Activated B cell treated with CpG ODN at 0.5 μM for 24 hours (primary cell): ENCODE results near the gene MYLK. TPM values are rescaled to one million over a fixed set of nuclear protein-coding genes. Genes with fewer than 3 reads are reported as not detected.
"Not testable (repeated sequence)": the region's sequence is repeated elsewhere in the genome, so short reads cannot be mapped to it uniquely, and the experiment has no call there.

Experiments
- ATAC-seq: fragments of 200-7000 bp; cut with Tn5 transposase; one replicate; pipeline ENCODE4 v1.10.0; 2021; ENCODE audit warnings: low read depth, mild to moderate bottlenecking, moderate library complexity
- CTCF ChIA-PET: fragments of 350-600 bp; sonication (Branson Sonifier 250); formaldehyde crosslinking; loops from one replicate; lab custom pipeline; 2021; ENCODE audit warnings: antibody characterized with exemption; lab: Charles Lee
- POLR2A ChIA-PET: fragments of 350-600 bp; sonication (Branson Sonifier 250); formaldehyde crosslinking; loops from one replicate; lab custom pipeline; 2021; ENCODE audit warnings: antibody characterized with exemption; lab: Charles Lee
- DNase-seq: peaks from one replicate; pipeline ENCODE4 v3.0.0; 2022
- H3K27ac Mint-ChIP-seq: one replicate; pipeline ENCODE4 v1.8.0; 2020; ENCODE audit warnings: mixed read lengths
- H3K27me3 Mint-ChIP-seq: one replicate; pipeline ENCODE4 v1.8.0; 2021; ENCODE audit warnings: mixed read lengths
- H3K36me3 Mint-ChIP-seq: one replicate; pipeline ENCODE4 v1.8.0; 2021; ENCODE audit warnings: low read depth, mixed read lengths
- H3K4me1 Mint-ChIP-seq: one replicate; pipeline ENCODE4 v1.8.0; 2021; ENCODE audit warnings: mixed read lengths
- H3K4me3 Mint-ChIP-seq: one replicate; pipeline ENCODE4 v1.8.0; 2020; ENCODE audit warnings: mild to moderate bottlenecking, mixed read lengths
- H3K9me3 Mint-ChIP-seq: one replicate; pipeline ENCODE4 v1.8.0; 2020; ENCODE audit warnings: mixed read lengths
- intact Hi-C: fragments of 100-400 bp; cut with micrococcal nuclease; formaldehyde crosslinking; loops from one replicate; pipeline ENCODE4 v1.15.1; 2024
- total RNA-seq: library from RNA; stranded (reverse); gene quantifications from 2 replicates; pipeline ENCODE4 v1.2.3, GENCODE V29; 2022
- TF ChIP-seq, protein P1 (sequence below): fragments of 200-600 bp; IDR thresholded peaks from one replicate; pipeline ENCODE4 v1.8.0; 2022; ENCODE audit warnings: antibody characterized with exemption, mild to moderate bottlenecking

MYLK gene
- total RNA-seq, 1 donor from 2014 or later: not detected

GRCh38 chr3:123618768-123619484 is 265.2 kb downstream of the MYLK start:
- Mint-ChIP-seq H3K9me3 (no peaks in the 10 kb centered on the region), H3K4me3 (no peak overlapping the region), H3K36me3 (peaks cover 3% of the 10 kb centered on the region), H3K4me1 (peaks cover 19% of the 10 kb centered on the region), H3K27ac (peak overlapping the region; percentile 19), H3K27me3 (no peaks in the 10 kb centered on the region)
- DNase-seq (no peak), ATAC-seq (peak; percentile 67)
- TF ChIP-seq, protein P1, sequence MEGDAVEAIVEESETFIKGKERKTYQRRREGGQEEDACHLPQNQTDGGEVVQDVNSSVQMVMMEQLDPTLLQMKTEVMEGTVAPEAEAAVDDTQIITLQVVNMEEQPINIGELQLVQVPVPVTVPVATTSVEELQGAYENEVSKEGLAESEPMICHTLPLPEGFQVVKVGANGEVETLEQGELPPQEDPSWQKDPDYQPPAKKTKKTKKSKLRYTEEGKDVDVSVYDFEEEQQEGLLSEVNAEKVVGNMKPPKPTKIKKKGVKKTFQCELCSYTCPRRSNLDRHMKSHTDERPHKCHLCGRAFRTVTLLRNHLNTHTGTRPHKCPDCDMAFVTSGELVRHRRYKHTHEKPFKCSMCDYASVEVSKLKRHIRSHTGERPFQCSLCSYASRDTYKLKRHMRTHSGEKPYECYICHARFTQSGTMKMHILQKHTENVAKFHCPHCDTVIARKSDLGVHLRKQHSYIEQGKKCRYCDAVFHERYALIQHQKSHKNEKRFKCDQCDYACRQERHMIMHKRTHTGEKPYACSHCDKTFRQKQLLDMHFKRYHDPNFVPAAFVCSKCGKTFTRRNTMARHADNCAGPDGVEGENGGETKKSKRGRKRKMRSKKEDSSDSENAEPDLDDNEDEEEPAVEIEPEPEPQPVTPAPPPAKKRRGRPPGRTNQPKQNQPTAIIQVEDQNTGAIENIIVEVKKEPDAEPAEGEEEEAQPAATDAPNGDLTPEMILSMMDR: no peak
- intact Hi-C loops: no loop called here
- CTCF ChIA-PET: no interaction called here
- POLR2A ChIA-PET: interaction anchor here (0.6 to 1.5 kb wide), 3 partner anchors 32 to 1916 kb away, joined by 3 to 6 read pairs (median 3); no protein-coding TSS in a partner anchor

DNA sequence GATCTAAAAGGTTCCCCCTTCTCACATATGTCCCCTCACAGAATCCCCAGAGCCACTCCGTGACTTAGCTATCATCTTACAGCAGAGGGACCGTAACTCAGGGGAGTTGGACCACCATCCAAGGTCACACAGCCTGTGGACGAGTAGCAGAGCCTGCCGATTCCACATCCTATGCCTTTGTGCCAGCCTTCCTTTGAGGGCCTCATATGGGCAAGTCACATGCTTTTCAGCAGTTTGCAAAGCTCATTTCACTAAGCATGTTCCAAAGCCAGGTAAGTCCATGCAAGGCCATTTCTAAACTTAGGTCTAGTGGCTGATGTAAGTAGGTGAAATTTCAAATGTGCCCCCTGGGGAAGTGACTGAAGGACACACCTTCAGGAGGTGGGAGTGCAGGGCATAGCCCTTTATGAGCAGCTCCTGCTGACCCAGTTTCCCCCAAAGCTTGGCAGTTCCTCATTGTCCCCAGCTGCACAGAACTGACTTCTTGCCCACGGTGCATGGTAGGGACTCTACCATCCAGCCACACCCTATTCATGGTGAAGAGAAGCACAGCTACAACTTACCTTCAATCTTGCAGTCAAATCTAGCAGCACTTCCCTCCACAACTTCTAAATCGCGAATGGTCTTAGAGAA is 265.9 kb downstream of the MYLK start:
- H3K36me3 Mint-ChIP-seq: peaks cover 6% of the 10 kb centered on the region
- H3K4me1 Mint-ChIP-seq: peaks cover 19% of the 10 kb centered on the region
- no peak overlapping the region for H3K4me3 Mint-ChIP-seq
- ChIA-PET POLR2A (interaction anchor here (0.6 to 1.5 kb wide), 3 partner anchors 31 to 1916 kb away, joined by 3 to 6 read pairs (median 3); no protein-coding TSS in a partner anchor), CTCF (no interaction called here)
- intact Hi-C loops: no loop called here
- TF ChIP-seq, protein P1: no peak
- peak; percentile 79 for ATAC-seq
- no peak for DNase-seq
- no peaks in the 10 kb centered on the region for H3K27me3 Mint-ChIP-seq
- H3K27ac Mint-ChIP-seq: peak overlapping the region; percentile 56
- H3K9me3 Mint-ChIP-seq: no peaks in the 10 kb centered on the region

DNA sequence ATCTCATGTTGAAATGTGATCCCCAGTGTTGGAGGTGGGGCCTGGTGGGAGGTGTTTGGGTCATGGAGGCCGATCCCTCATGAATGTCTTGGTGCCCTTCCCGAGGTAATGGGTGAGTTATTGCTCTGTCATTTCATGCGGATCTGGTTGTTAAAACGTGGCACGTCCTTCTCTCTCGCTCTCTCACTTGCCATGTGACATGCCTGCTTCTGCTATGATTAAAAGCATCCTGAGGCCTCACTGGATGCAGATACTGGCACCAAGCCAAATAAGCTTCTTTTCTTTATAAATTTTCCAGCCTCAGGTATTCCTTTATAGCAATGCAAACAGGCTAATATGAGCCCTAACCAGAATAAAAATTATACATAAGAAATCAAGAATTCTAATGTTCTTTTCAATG is 267.5 kb downstream of the MYLK start:
- H3K4me3 Mint-ChIP-seq: no peak overlapping the region
- H3K27me3 Mint-ChIP-seq: no peaks in the 10 kb centered on the region
- TF ChIP-seq, protein P1: no peak
- H3K36me3 Mint-ChIP-seq: peaks cover 12% of the 10 kb centered on the region
- ATAC-seq (no peak), DNase-seq (no peak)
- POLR2A ChIA-PET: no interaction called here
- peaks cover 19% of the 10 kb centered on the region for H3K4me1 Mint-ChIP-seq
- intact Hi-C loops: no loop called here
- H3K9me3 Mint-ChIP-seq: no peaks in the 10 kb centered on the region
- CTCF ChIA-PET: no interaction called here
- H3K27ac Mint-ChIP-seq: no peak overlapping the region

DNA sequence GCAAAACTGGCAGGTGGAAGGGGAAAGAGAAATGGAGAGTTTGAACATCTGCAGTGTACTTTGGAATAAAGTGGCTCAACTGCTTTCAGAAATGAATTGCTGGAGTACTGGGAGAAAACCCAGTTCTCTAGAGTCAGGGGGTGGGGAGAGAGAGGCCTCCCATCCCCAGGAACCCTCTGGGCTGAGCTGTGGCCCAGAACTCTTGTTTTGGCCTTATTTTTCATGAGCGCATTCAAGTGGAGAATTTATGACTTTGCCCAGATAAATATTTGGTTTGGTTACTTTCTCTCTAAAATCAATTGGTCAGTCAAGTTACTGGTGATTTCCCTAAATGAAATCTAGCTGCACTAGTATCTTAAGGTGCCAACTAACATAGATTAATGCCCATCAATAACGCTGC is 270.6 kb downstream of the MYLK start:
- Mint-ChIP-seq H3K27ac (no peak overlapping the region), H3K4me3 (no peak overlapping the region), H3K36me3 (peaks cover 18% of the 10 kb centered on the region), H3K9me3 (no peaks in the 10 kb centered on the region), H3K4me1 (peaks cover 17% of the 10 kb centered on the region), H3K27me3 (no peaks in the 10 kb centered on the region)
- POLR2A ChIA-PET: no interaction called here
- intact Hi-C loops: no loop called here
- TF ChIP-seq, protein P1: no peak
- CTCF ChIA-PET: no interaction called here
- DNase-seq (no peak), ATAC-seq (no peak)

- CTCF ChIA-PET, DNase-seq, H3K9me3 Mint-ChIP-seq, H3K27me3 Mint-ChIP-seq, ATAC-seq, H3K4me3 Mint-ChIP-seq, intact Hi-C loops, H3K27ac Mint-ChIP-seq, POLR2A ChIA-PET: not testable (repeated sequence)
- peaks cover 13% of the 10 kb centered on the region for H3K4me1 Mint-ChIP-seq
- H3K36me3 Mint-ChIP-seq: peaks cover 18% of the 10 kb centered on the region
These were observed 272.5 kb downstream of the MYLK start for GRCh38 chr3:123611674-123612073.
